ENCODE measurements around the gene UGT1A8. TPM values are rescaled to one million over a fixed set of nuclear protein-coding genes. Genes with fewer than 3 reads are reported as not detected.

UGT1A8 gene
- total RNA-seq, 4 donors from 2014 or later = not detected

- TF ChIP-seq EP300 (IDR thresholded peaks at IDR 0.05) = no peak
- TF ChIP-seq POLR2AphosphoS5 (IDR thresholded peaks at IDR 0.05) = no peak
- no peak for TF ChIP-seq CTCF (IDR thresholded peaks at IDR 0.05)
- TF ChIP-seq POLR2A (IDR thresholded peaks at IDR 0.05; ENCODE audit: low read depth) = no peak
- Histone ChIP-seq H3K27ac (replicated peaks in 1 of 4) (no peak overlapping the region), H3K36me3 (no peaks in the 10 kb centered on the region), H3K4me3 (no peak overlapping the region), H3K4me1 (no peaks in the 10 kb centered on the region), H3K9me3 (peaks cover 0 to 10% (median 0%) of the 10 kb centered on the region in 4 donors), H3K27me3 (no peaks in the 10 kb centered on the region)
- 41% methylated on average over 1 of the region's 1 CpG for WGBS
- intact Hi-C loops (cut with DNase I) = no loop called here
- DNase-seq (ENCODE audit: extremely low spot score) = no peak
These were observed 46.5 kb downstream of the UGT1A8 start for GRCh38 chr2:233663911-233664310.

- Histone ChIP-seq H3K9me3 (peaks cover 0 to 9% (median 0%) of the 10 kb centered on the region in 4 donors), H3K27ac (replicated peaks in 1 of 4) (no peak overlapping the region), H3K4me1 (no peaks in the 10 kb centered on the region), H3K36me3 (no peaks in the 10 kb centered on the region), H3K27me3 (no peaks in the 10 kb centered on the region), H3K4me3 (no peak overlapping the region)
- no peak for TF ChIP-seq EP300 (IDR thresholded peaks at IDR 0.05)
- no peak for TF ChIP-seq POLR2A (IDR thresholded peaks at IDR 0.05; ENCODE audit: low read depth)
- no peak for TF ChIP-seq POLR2AphosphoS5 (IDR thresholded peaks at IDR 0.05)
- TF ChIP-seq CTCF (IDR thresholded peaks at IDR 0.05) = no peak
- no peak for DNase-seq (ENCODE audit: extremely low spot score)
- WGBS = 84% methylated on average over 4 of the region's 4 CpGs
- intact Hi-C loops (cut with DNase I) = no loop called here
These were observed 51.3 kb downstream of the UGT1A8 start for GRCh38 chr2:233668605-233669260.

- TF ChIP-seq POLR2A (IDR thresholded peaks at IDR 0.05; ENCODE audit: low read depth) (no peak), POLR2AphosphoS5 (IDR thresholded peaks at IDR 0.05) (no peak), CTCF (IDR thresholded peaks at IDR 0.05) (no peak), EP300 (IDR thresholded peaks at IDR 0.05) (no peak)
- H3K27me3 ChIP-seq = no peaks in the 10 kb centered on the region
- H3K4me1 ChIP-seq = no peaks in the 10 kb centered on the region
- 74% methylated on average over 4 of the region's 5 CpGs for WGBS
- intact Hi-C loops (cut with DNase I) = no loop called here
- no peaks in the 10 kb centered on the region for H3K36me3 ChIP-seq
- no peaks in the 10 kb centered on the region for H3K9me3 ChIP-seq
- no peak for DNase-seq (ENCODE audit: extremely low spot score)
- H3K4me3 ChIP-seq = no peak within 1 kb of the TSS
- no peak within 1 kb of the TSS for H3K27ac ChIP-seq (replicated peaks in 1 of 4)
These were observed 54.1 kb downstream of the UGT1A8 start, which contains the start of gene UGT1A9 for GRCh38 chr2:233671290-233672161. UGT1A9 (plus strand) TSS chr2:233671898; CDS start chr2:233671935, 37 bp downstream.

- Histone ChIP-seq H3K27ac (replicated peaks in 1 of 4) (no peak overlapping the region), H3K27me3 (no peaks in the 10 kb centered on the region), H3K4me3 (no peak overlapping the region), H3K9me3 (no peaks in the 10 kb centered on the region), H3K36me3 (no peaks in the 10 kb centered on the region), H3K4me1 (no peaks in the 10 kb centered on the region)
- TF ChIP-seq CTCF (IDR thresholded peaks at IDR 0.05) (no peak), EP300 (IDR thresholded peaks at IDR 0.05) (no peak), POLR2AphosphoS5 (IDR thresholded peaks at IDR 0.05) (no peak), POLR2A (IDR thresholded peaks at IDR 0.05; ENCODE audit: low read depth) (no peak)
- WGBS = 88% methylated on average over 3 of the region's 3 CpGs
- intact Hi-C loops (cut with DNase I) = no loop called here
- DNase-seq (ENCODE audit: extremely low spot score) = no peak
These were observed 55.5 kb downstream of the UGT1A8 start for GRCh38 chr2:233672886-233673285.

Measured in esophagus muscularis mucosa (tissue), 4 donors.